Dermis microvascular lymphatic vessel endothelial cell (primary cell): Measurements from ENCODE around the gene NR2F1. TPM values are rescaled to one million over a fixed set of nuclear protein-coding genes. Genes with fewer than 3 reads are reported as not detected.

Source experiments
- DNase-seq, 2 donors: peaks; one replicate each; pipeline versions ENCODE4 v3.0.0 to v3.0.0-alpha.2; 2010; ENCODE audit warnings: low read depth in 2 of 2
- total RNA-seq: library from RNA; depleted of rRNA; stranded (reverse); fragments of >200 nt; gene quantifications from 2 replicates; pipeline ENCODE4 v1.2.1, GENCODE V29; 2014

NR2F1 gene
- total RNA-seq, 1 donor from 2014 or later: 41.5 TPM

DNA sequence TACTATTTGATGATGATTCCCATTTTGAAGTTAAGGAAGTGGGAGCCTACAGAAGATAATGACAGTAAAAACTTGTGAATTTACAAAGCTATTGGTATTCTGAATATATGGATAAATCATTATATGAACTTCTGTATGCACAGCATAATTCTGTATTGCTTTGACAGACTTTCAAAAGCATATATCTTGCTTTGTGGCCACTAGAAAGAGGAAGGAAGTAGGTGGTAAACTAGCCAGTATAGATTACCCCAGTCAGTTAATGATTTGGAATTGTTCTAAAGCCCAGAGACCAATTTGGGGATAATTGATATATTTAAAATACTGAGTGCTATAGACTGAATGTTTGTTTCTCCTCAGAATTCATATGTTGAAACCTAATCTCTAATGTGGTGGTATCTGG, 53.0 kb downstream of the NR2F1 start:
- DNase-seq: no peak

DNA sequence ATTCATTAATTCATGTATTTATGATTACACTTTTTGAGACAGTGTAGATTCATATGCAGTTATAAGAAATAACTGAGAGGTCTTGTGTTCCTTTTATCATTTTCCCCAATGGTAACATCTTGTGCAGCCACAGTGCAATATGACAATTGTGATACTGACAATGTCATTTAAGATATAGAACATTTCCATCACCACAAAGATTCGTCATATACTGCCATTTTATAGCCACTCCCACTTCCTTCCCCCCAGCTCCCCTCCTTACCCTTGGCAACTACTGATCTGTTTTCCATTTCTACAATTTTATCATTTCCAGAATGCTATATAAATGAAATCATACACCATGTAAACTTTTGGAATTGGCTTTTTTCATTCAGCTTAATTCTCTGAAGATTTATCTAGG, 53.8 kb downstream of the NR2F1 start:
- no peak for DNase-seq

DNA sequence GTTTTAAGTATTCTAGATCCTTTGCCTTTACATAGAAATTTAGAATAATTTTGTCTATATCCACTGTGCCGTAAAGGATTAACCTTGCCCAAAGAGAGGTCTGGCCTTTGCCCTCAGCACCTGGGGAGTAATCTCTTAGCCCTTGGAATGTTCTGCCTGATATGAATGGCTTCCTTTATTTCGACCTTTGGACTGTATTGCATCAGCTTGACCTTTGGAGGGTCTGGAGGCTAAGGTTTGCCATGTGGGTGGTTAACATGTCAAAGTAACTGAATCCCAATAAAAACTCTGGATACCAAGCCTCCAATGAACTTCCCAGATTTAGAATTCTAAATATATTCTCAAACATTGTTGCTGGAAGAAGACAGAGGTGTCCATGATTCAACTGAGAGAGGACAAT, 54.7 kb downstream of the NR2F1 start:
- DNase-seq: no peak

DNA sequence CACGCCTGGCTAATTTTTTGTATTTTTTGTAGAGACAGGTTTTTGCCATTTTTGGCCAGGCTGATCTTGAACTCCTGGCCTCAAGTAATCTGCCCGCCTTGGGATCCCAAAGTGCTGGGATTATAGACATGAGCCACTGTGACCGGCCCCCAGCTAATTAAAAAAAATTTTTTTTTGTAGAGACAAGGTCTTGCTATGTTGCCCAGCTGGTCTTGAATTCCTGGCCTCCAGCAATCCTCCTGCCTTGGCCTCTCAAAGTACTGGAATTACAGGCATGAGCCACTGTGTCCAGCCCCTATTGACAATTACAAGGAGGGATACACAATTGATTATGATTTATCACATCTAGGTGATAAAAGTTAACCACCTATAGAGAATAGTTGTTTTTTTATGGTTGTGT, 59.5 kb downstream of the NR2F1 start:
- no peak for DNase-seq

Other genes starting within 250 kb of the NR2F1 start
- 17.5 and 26.9 TPM in 2 replicates for gene NR2F1-AS1, start 2.0 kb upstream of the NR2F1 start, total RNA-seq
- 0.26 and 0.51 TPM in 2 replicates for gene POU5F2, start 158.4 kb downstream of the NR2F1 start, total RNA-seq